Measurements from ENCODE around the gene KCTD5. TPM values are rescaled to one million over a fixed set of nuclear protein-coding genes. Genes with fewer than 3 reads are reported as not detected.
"Not testable (repeated sequence)": the region's sequence is repeated elsewhere in the genome, so short reads cannot be mapped to it uniquely, and the experiment has no call there.

The KCTD5 gene
- total RNA-seq, 1 experiment from 2014 or later, result 57.7 TPM

DNA sequence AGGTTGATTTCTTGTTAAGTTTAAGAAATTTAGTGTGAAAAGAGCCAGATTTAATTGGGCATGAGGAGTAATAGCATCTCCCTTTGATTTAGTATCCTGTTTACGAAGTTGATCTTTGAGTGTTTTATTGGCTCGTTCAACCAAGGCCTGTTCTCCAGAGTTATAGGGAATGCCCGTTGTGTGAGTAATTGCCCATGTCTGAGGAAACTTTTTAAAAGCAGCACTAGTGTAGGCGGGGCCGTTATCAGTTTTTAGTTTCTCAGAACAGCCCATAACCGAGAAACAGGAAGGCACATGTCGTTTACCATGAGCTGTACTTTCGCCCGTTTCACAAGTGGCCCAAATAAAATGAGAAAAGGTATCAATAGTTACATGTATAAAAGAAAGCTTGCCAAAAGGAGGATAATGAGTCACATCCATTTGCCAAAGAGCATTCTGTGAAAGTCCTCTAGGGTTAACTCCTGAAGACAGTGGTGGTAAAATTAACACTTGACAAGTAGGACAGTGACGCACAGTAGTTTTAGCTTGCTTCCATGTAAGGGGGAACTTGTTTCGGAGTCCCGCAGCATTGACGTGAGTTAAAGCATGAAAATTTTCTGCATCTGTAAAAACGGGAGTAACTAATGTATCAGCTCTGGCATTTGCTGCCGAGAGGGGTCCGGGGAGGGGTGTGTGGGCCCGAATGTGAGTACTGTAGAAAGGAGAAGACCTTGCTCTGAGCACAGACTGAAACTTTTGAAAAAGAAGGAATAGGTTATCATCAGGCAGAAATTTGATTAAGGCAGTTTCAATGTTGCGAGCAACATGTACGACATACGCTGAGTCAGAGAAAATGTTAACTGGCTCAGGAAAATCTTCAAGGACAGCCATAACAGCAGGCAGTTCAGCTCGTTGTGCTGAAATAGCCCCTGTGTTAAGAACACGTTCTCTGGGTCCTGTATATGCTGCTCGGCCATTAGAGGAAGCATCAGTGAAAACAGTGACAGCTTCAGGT lies 18.5 kb upstream of the KCTD5 start:
- Histone ChIP-seq H3K9me3 (replicated peaks) (no peaks in the 10 kb centered on the region), H3K27ac (no peak overlapping the region), H3K4me3 (no peak overlapping the region), H3K4me1 (replicated peaks) (no peaks in the 10 kb centered on the region), H3K27me3 (replicated peaks) (no peaks in the 10 kb centered on the region), H3K36me3 (no peaks in the 10 kb centered on the region)
- no peak for DNase-seq (ENCODE audit: low read depth in 1 of 2, low spot score in 2 of 2)

GRCh38 chr16:2664574-2664982 lies 17.7 kb upstream of the KCTD5 start:
- H3K4me1 ChIP-seq (replicated peaks), result no peaks in the 10 kb centered on the region
- H3K27me3 ChIP-seq (replicated peaks), result no peaks in the 10 kb centered on the region
- H3K36me3 ChIP-seq, result no peaks in the 10 kb centered on the region
- H3K27ac ChIP-seq, result no peak overlapping the region
- no peak for DNase-seq (ENCODE audit: low read depth in 1 of 2, low spot score in 2 of 2)
- H3K4me3 ChIP-seq, result no peak overlapping the region
- no peaks in the 10 kb centered on the region for H3K9me3 ChIP-seq (replicated peaks)

DNA sequence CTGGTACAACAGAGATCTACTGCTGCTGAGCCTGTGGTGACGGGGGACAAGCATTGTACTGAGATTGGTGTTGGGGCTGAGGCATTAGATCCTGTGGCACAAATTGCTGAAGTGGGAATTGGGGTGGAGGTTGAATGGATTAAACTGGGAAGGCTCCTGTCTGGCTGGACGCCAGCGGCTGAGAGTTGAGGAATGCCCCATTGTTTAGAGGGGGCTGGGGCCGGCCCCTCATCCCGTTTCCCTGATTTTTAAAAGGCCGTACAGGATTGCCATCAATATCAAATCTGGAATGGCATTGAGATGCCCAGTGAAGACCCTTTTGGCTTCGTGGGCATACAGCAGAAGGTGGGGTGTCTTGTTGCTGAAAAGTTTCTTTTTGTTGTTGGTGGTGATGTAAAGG lies 15.7 kb upstream of the KCTD5 start:
- not testable (repeated sequence) for H3K27ac ChIP-seq; H3K36me3 ChIP-seq; H3K4me1 ChIP-seq (replicated peaks); H3K4me3 ChIP-seq; H3K27me3 ChIP-seq (replicated peaks); H3K9me3 ChIP-seq (replicated peaks); DNase-seq (ENCODE audit: low read depth in 1 of 2, low spot score in 2 of 2)

DNA sequence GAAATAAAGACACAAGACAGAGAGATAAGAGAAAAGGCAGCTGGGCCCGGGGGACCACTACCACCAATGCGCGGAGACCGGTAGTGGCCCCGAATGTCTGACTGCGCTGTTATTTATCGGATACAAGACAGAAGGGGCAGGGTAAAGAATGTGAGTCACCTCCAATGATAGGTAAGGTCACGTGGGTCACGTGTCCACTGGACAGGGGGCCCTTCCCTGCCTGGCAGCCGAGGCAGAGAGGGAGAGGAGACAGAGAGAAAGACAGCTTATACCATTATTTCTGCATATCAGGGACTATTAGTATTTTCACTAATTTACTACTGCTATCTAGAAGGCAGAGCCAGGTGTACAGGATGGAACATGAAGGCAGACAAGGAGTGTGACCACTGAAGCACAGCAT lies 12.7 kb upstream of the KCTD5 start:
- DNase-seq (ENCODE audit: low read depth in 1 of 2, low spot score in 2 of 2); H3K27ac ChIP-seq; H3K4me3 ChIP-seq; H3K36me3 ChIP-seq; H3K27me3 ChIP-seq (replicated peaks); H3K4me1 ChIP-seq (replicated peaks); H3K9me3 ChIP-seq (replicated peaks): not testable (repeated sequence)

DNA sequence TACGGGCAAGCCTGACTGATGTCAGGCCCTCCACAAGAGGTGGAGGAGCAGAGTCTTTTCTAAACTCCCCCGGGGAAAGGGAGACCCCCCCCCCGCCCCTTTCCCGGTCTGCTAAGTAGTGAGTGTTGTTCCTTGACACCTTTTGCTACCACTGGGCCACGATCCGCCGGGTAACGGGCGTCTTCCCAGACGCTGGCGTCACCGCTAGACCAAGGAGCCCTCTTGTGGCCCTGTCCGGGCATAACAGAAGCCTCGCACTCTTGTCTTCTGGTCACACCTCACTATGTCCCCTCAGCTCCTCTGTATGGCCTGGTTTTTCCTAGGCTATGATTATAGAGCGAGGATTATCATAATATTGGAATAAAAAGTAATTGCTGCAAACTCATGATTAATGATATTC lies 12.3 kb upstream of the KCTD5 start:
- H3K36me3 ChIP-seq; H3K4me3 ChIP-seq; H3K27me3 ChIP-seq (replicated peaks); H3K27ac ChIP-seq; H3K9me3 ChIP-seq (replicated peaks); H3K4me1 ChIP-seq (replicated peaks): not testable (repeated sequence)
- peak; percentile 9 to 71 for DNase-seq (ENCODE audit: low read depth in 1 of 2, low spot score in 2 of 2)

GRCh38 chr16:2671193-2671592 lies 11.1 kb upstream of the KCTD5 start:
- H3K36me3 ChIP-seq; H3K4me1 ChIP-seq (replicated peaks); H3K27me3 ChIP-seq (replicated peaks); H3K27ac ChIP-seq; H3K9me3 ChIP-seq (replicated peaks); H3K4me3 ChIP-seq; DNase-seq (ENCODE audit: low read depth in 1 of 2, low spot score in 2 of 2): not testable (repeated sequence)

DNA sequence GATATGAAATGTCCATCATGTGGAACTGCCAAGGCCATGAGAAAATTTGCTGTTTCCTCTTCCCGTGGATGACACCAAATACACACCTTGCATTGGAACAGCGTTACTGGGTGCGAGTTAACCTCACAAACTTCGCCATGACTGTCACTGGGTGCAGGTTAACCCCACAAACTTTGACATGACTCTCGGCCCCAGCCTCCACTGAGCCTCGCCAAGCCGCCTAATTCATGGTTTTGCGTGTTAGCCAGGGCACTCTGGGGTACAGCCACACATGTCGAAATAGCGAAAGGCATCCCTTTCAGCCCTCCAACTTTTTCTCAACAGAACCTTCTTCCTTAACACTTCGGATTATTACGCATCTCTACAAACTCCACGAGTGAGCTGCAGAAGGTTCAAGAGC lies 10.6 kb upstream of the KCTD5 start:
- no peak overlapping the region for H3K4me3 ChIP-seq
- no peak for DNase-seq (ENCODE audit: low read depth in 1 of 2, low spot score in 2 of 2)
- H3K4me1 ChIP-seq (replicated peaks), result peaks cover 10% of the 10 kb centered on the region; the same call in 1 of the 2 replicates
- H3K36me3 ChIP-seq, result 0 out of 2 replicates have a peak, but pooled peaks cover 2% of the 10 kb centered on the region
- H3K27ac ChIP-seq, result no peak overlapping the region
- no peaks in the 10 kb centered on the region for H3K9me3 ChIP-seq (replicated peaks)
- H3K27me3 ChIP-seq (replicated peaks), result no peaks in the 10 kb centered on the region

GRCh38 chr16:2673066-2673999 lies 9.0 kb upstream of the KCTD5 start:
- Histone ChIP-seq H3K27ac (no peak overlapping the region), H3K4me3 (peak overlapping the region; percentile 92), H3K27me3 (replicated peaks) (no peaks in the 10 kb centered on the region), H3K36me3 (0 out of 2 replicates have a peak, but pooled peaks cover 2% of the 10 kb centered on the region), H3K9me3 (replicated peaks) (no peaks in the 10 kb centered on the region), H3K4me1 (replicated peaks) (peaks cover 10% of the 10 kb centered on the region; the same call in 1 of the 2 replicates)
- peak; percentile 88 to 95 for DNase-seq (ENCODE audit: low read depth in 1 of 2, low spot score in 2 of 2)

DNA sequence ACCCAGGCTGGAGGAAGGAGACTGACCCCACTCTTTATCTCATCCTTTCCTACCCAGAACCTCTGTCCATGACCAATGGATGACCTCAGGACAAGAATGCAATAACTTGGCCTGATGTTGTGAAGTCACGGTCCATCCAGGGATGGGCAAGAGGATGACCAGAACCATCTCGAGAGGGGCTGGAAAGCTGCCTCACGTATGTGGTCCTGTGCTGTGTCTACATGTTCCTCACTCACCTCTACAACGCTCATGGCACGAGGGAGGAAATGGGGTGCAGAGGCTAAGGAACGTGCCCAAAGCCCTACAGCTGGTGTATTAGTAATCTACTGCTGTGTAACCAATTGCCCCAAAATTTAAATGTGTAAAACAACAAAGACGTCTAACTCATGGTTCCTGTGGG lies 7.3 kb upstream of the KCTD5 start:
- Histone ChIP-seq H3K27ac (no peak overlapping the region), H3K9me3 (replicated peaks) (no peaks in the 10 kb centered on the region), H3K27me3 (replicated peaks) (no peaks in the 10 kb centered on the region), H3K4me1 (replicated peaks) (peaks cover 10% of the 10 kb centered on the region; the same call in 1 of the 2 replicates), H3K4me3 (no peak overlapping the region), H3K36me3 (0 out of 2 replicates have a peak, but pooled peaks cover 2% of the 10 kb centered on the region)
- DNase-seq (ENCODE audit: low read depth in 1 of 2, low spot score in 2 of 2), result no peak

DNA sequence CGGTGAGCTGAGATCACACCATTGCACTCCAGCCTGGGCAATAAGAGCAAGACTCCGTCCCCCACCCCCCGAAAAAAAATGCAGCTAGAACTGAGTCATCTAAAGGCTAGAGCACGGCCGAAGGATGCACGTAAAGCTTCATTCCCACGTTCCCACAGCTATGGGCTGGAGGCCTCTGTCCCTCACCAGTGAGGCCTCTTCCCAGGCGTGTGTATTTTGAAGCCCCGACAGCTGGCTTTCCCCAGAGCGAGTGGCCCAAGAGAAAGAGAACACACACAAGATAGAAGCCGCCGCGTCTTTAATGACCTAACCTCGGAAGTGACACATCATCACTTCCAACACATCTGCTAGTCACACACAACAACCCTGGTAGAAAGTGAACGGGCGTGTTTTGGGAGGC lies 6.6 kb upstream of the KCTD5 start:
- Histone ChIP-seq H3K9me3 (replicated peaks) (no peaks in the 10 kb centered on the region), H3K36me3 (0 out of 2 replicates have a peak, but pooled peaks cover 2% of the 10 kb centered on the region), H3K4me3 (no peak overlapping the region), H3K27ac (no peak overlapping the region), H3K4me1 (replicated peaks) (peaks cover 10% of the 10 kb centered on the region; the same call in 1 of the 2 replicates), H3K27me3 (replicated peaks) (no peaks in the 10 kb centered on the region)
- peak in 1 of 2 experiments; percentile 11 for DNase-seq (ENCODE audit: low read depth in 1 of 2, low spot score in 2 of 2)

GRCh38 chr16:2676937-2677336 lies 5.4 kb upstream of the KCTD5 start:
- not testable (repeated sequence) for H3K36me3 ChIP-seq; H3K27ac ChIP-seq; H3K4me3 ChIP-seq; DNase-seq (ENCODE audit: low read depth in 1 of 2, low spot score in 2 of 2); H3K9me3 ChIP-seq (replicated peaks); H3K27me3 ChIP-seq (replicated peaks)
- H3K4me1 ChIP-seq (replicated peaks), result peaks cover 14% of the 10 kb centered on the region; the same call in 1 of the 2 replicates

GRCh38 chr16:2678206-2678965 lies 3.9 kb upstream of the KCTD5 start:
- not testable (repeated sequence) for H3K9me3 ChIP-seq (replicated peaks); H3K36me3 ChIP-seq; H3K27me3 ChIP-seq (replicated peaks); H3K27ac ChIP-seq; DNase-seq (ENCODE audit: low read depth in 1 of 2, low spot score in 2 of 2); H3K4me3 ChIP-seq
- H3K4me1 ChIP-seq (replicated peaks), result peaks cover 11% of the 10 kb centered on the region; the same call in 1 of the 2 replicates

DNA sequence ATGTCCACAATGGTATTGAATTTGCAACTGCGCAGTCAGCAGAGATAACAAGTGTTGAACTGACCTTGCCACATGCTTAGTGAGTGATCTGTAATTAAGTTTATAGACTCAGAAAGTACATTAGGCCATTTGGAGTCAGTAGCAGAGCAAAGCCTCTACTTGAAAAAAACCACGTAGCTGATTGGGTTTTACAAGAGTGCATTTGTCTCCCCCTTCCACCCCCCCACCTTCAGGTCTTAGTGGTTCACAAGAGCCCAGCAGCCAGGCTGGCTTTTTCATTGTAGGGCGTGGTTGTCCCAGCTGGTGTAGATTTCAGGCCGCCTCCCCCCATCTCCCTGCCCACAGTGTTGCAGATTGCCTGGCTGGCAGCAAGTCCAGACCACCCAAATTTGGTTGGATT lies 2.4 kb upstream of the KCTD5 start:
- H3K4me1 ChIP-seq (replicated peaks), result peaks cover 11% of the 10 kb centered on the region; the same call in 1 of the 2 replicates
- not testable (repeated sequence) for H3K27ac ChIP-seq; H3K4me3 ChIP-seq; H3K9me3 ChIP-seq (replicated peaks); H3K27me3 ChIP-seq (replicated peaks); H3K36me3 ChIP-seq; DNase-seq (ENCODE audit: low read depth in 1 of 2, low spot score in 2 of 2)
